HG03060 (cell line): ENCODE results near the gene ZNF273.
A peak's percentile ranks its signal among the peaks of the same experiment; 100 is the strongest.
"Not testable (repeated sequence)": the region's sequence is repeated elsewhere in the genome, so short reads cannot be mapped to it uniquely, and the experiment has no call there.

Source experiments
- ATAC-seq: cut with Tn5 transposase; IDR thresholded peaks from one replicate; pipeline ENCODE4 v1.9.1; 2021; ENCODE audit warnings: low read depth, moderate number of reproducible peaks; ENCODE audit not compliant: unreplicated experiment

The ZNF273 gene

GRCh38 chr7:64902806-64903721, at the start of gene ZNF273:
ZNF273 (plus strand) TSS chr7:64903273; CDS start chr7:64903318, 45 bp downstream.
- peak; percentile 99 for ATAC-seq

GRCh38 chr7:64853679-64854078, 49.4 kb upstream of the ZNF273 start:
- no peak for ATAC-seq

- no peak for ATAC-seq
These were observed 48.1 kb upstream of the ZNF273 start for GRCh38 chr7:64854969-64855368.

GRCh38 chr7:64863021-64863420, 40.1 kb upstream of the ZNF273 start:
- ATAC-seq, result no peak

- ATAC-seq, result not testable (repeated sequence)
These were observed 39.5 kb upstream of the ZNF273 start for GRCh38 chr7:64863530-64863929.

- no peak for ATAC-seq
These were observed 39.1 kb upstream of the ZNF273 start for GRCh38 chr7:64863969-64864368.

- ATAC-seq, result no peak
These were observed 35.1 kb upstream of the ZNF273 start for GRCh38 chr7:64867863-64868440.

- no peak for ATAC-seq
These were observed 34.6 kb upstream of the ZNF273 start for GRCh38 chr7:64868499-64868898.

- ATAC-seq, result no peak
These were observed 33.9 kb upstream of the ZNF273 start for GRCh38 chr7:64869121-64869725.

- ATAC-seq, result no peak
These were observed 33.0 kb upstream of the ZNF273 start for GRCh38 chr7:64869912-64870562.

GRCh38 chr7:64870656-64871055, 32.4 kb upstream of the ZNF273 start:
- no peak for ATAC-seq

GRCh38 chr7:64871761-64872160, 31.3 kb upstream of the ZNF273 start:
- no peak for ATAC-seq

GRCh38 chr7:64872351-64873154, 30.5 kb upstream of the ZNF273 start:
- no peak for ATAC-seq

- no peak for ATAC-seq
These were observed 29.9 kb upstream of the ZNF273 start for GRCh38 chr7:64873155-64873500.

- ATAC-seq, result no peak
These were observed 29.6 kb upstream of the ZNF273 start for GRCh38 chr7:64873517-64873916.

GRCh38 chr7:64874114-64874513, 29.0 kb upstream of the ZNF273 start:
- ATAC-seq, result no peak

GRCh38 chr7:64874562-64875250, 28.4 kb upstream of the ZNF273 start:
- no peak for ATAC-seq

GRCh38 chr7:64875258-64875657, 27.8 kb upstream of the ZNF273 start:
- ATAC-seq, result no peak

- ATAC-seq, result no peak
These were observed 27.2 kb upstream of the ZNF273 start for GRCh38 chr7:64875658-64876406.
